GM19240 (cell line): ENCODE results near the gene TRAF3IP3.
A peak's percentile ranks its signal among the peaks of the same experiment; 100 is the strongest.

Experiments used
- DNase-seq: peaks from one replicate; pipeline ENCODE4 v3.0.0; 2011; ENCODE audit warnings: low spot score; ENCODE audit not compliant: insufficient read length

The TRAF3IP3 gene, protein sequence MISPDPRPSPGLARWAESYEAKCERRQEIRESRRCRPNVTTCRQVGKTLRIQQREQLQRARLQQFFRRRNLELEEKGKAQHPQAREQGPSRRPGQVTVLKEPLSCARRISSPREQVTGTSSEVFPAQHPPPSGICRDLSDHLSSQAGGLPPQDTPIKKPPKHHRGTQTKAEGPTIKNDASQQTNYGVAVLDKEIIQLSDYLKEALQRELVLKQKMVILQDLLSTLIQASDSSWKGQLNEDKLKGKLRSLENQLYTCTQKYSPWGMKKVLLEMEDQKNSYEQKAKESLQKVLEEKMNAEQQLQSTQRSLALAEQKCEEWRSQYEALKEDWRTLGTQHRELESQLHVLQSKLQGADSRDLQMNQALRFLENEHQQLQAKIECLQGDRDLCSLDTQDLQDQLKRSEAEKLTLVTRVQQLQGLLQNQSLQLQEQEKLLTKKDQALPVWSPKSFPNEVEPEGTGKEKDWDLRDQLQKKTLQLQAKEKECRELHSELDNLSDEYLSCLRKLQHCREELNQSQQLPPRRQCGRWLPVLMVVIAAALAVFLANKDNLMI

GRCh38 chr1:209755926-209756614, at the start of gene TRAF3IP3:
Gene TRAF3IP3 (plus strand): TSS chr1:209756053. CDS start chr1:209760040, 3,987 bp downstream.
- DNase-seq = peak; percentile 68

DNA sequence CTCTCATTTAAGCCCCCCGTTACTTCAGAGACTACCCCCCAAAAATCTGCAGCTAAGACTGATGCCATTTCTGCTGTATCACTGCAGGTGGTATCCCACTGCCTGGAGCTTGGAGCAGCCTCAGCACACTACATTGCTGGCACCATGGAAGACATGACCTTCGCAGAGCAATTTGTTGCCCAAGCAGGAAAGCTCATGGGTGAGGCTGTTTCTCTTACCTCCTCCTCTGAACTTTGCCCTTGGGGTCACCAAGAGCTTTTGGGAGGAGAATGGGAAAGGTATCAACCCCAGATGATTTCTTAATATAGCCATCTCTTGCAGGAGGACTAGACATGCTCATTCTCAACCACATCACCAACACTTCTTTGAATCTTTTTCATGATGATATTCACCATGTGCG, 49.2 kb upstream of the TRAF3IP3 start:
- no peak for DNase-seq

- no peak for DNase-seq
These were observed 48.5 kb upstream of the TRAF3IP3 start for GRCh38 chr1:209707308-209707707.

DNA sequence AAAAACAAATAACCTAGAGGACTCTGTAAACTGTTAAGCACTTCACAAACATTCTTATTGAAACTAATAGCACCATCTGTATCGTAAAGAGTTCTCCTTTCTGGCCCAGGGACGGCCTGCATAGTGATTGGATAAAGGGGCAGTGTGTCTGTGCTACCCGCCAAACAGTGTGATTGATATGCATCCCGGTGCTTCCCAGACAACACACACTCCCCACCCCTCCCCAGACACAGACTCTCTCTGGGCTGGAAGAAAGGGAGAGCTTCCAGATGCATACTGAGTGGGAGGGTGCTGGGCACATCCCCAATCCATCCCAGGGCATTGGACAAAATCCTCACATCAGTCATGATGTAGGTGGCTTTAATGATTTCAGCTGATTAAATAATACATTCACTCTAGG, 47.6 kb upstream of the TRAF3IP3 start:
- no peak for DNase-seq

GRCh38 chr1:209710093-209710492, 45.8 kb upstream of the TRAF3IP3 start:
- DNase-seq = no peak

- no peak for DNase-seq
These were observed 45.0 kb upstream of the TRAF3IP3 start for GRCh38 chr1:209710847-209711246.

- DNase-seq = no peak
These were observed 41.5 kb upstream of the TRAF3IP3 start for GRCh38 chr1:209714338-209714737.

GRCh38 chr1:209715314-209715713, 40.5 kb upstream of the TRAF3IP3 start:
- DNase-seq = no peak

DNA sequence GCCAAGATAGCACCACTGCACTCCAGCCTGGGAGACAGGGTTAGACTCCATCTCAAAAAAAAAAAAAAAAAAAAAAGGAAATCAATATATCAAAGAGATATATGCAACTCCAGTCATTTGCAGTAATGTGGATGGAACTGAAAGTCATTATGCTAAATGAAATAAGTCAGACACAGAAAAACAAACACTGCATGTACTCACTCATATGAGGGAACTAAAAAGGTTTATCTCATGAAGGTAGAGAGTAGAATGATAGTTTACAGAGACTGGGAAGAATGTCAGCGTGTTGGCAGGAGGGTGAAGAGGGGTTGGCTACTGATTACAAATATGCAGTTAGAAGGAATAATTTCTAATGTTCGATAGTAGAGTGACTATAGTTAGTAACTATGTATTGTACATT, 38.0 kb upstream of the TRAF3IP3 start:
- no peak for DNase-seq

DNA sequence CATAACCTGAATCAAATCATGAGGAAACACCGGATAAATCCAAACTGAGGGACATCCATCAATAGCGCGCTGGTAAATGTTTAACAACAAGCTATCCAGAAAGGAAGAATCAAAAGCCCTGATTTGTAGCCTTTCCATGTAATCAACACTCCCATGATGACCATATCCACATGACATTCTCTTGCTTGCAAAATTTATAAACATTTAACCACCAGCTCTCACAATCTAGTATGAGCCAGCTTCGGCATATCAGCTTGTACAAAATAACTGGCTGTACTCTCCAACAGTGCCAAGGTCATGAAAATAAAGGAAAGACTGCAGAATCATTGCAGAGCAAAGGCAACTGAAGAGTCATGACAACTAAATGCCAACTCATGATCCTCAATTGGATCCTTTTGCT, 35.5 kb upstream of the TRAF3IP3 start:
- no peak for DNase-seq

- no peak for DNase-seq
These were observed 35.0 kb upstream of the TRAF3IP3 start for GRCh38 chr1:209720826-209721225.

- DNase-seq = no peak
These were observed 34.5 kb upstream of the TRAF3IP3 start for GRCh38 chr1:209721323-209721722.

- no peak for DNase-seq
These were observed 32.6 kb upstream of the TRAF3IP3 start for GRCh38 chr1:209723265-209723664.

GRCh38 chr1:209723756-209724693, 31.8 kb upstream of the TRAF3IP3 start:
- no peak for DNase-seq

GRCh38 chr1:209727286-209727685, 28.6 kb upstream of the TRAF3IP3 start:
- no peak for DNase-seq

DNA sequence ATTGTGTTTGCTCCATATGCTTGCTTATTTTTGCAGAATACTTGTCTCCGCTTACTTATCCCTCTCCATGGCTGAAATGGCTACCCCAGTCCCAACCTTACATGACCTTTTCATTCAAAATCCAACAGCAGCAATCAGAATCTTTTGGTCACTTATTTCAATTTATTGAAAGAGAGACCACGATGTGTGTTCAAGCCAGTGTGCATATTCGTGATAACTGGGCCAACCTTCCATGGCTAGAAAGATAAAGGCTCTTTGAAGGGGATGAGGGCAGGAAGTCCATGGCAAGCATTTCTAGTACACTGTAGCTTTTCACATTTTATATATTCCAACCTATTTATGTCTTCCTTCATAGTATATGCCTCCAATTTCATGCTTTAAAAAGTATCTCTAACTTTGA, 28.1 kb upstream of the TRAF3IP3 start:
- DNase-seq = no peak

DNA sequence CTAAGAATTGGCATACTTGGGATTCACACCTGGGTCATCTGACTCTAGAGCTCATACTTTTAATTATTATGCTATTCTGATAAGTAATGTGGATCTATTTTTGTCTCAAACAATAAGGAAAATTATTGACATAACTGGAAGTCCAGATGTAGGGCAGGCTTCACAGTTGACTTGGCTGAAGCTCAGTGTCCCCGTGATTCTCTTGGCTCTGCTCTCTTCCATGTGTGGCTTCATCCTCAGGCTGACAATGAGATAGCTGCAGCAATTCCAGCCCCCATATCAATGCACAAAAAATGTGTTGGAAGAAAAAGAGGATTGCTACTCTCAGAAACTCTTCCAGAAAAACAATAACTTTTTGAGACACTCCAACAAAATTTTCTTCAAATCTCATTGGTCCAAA, 27.4 kb upstream of the TRAF3IP3 start:
- no peak for DNase-seq

- DNase-seq = no peak
These were observed 26.4 kb upstream of the TRAF3IP3 start for GRCh38 chr1:209729436-209729835.

DNA sequence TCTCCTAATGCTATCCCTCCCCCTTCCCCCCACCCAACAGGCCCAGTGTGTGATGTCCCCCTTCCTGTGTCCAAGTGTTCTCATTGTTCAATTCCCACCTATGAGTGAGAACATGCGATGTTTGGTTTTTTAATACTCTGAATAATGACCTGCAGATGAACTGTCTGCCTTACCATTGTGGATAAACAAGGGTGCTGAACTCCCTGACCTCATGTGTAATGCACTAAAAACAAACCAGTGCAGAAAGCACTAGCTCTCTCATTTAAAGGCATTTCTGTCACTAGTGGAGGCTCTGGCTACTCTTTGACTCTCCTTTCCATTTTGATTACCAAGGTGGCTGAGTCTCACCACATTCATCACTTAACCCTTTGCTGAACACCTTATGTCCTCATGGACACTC, 23.1 kb upstream of the TRAF3IP3 start:
- no peak for DNase-seq

- DNase-seq = no peak
These were observed 22.3 kb upstream of the TRAF3IP3 start for GRCh38 chr1:209733409-209734192.
